ENCODE results near the gene AIP.

AIP gene

GRCh38 chr11:67449116-67449844 is 33.5 kb upstream of the AIP start:
- no peak for TF ChIP-seq CTCF (IDR thresholded peaks at IDR 0.05; ENCODE audit: extremely low read depth, insufficient read depth, missing control alignments)
- in situ Hi-C loops (cut with MboI; ENCODE audit: low pct_unique_long_range_greater_than_20kb, low sequenced_read_pairs, unreplicated experiment) = no loop called here
- no peak for DNase-seq (ENCODE audit: low spot score)

- TF ChIP-seq CTCF (IDR thresholded peaks at IDR 0.05; ENCODE audit: extremely low read depth, insufficient read depth, missing control alignments) = no peak
- no peak for DNase-seq (ENCODE audit: low spot score)
- in situ Hi-C loops (cut with MboI; ENCODE audit: low pct_unique_long_range_greater_than_20kb, low sequenced_read_pairs, unreplicated experiment) = no loop called here
Observed at GRCh38 chr11:67450796-67451657, 31.8 kb upstream of the AIP start.

GRCh38 chr11:67451658-67451976 is 31.2 kb upstream of the AIP start:
- in situ Hi-C loops (cut with MboI; ENCODE audit: low pct_unique_long_range_greater_than_20kb, low sequenced_read_pairs, unreplicated experiment) = no loop called here
- DNase-seq (ENCODE audit: low spot score) = no peak
- TF ChIP-seq CTCF (IDR thresholded peaks at IDR 0.05; ENCODE audit: extremely low read depth, insufficient read depth, missing control alignments) = no peak

GRCh38 chr11:67452141-67452952 is 30.5 kb upstream of the AIP start, which contains the start of gene GPR152:
GPR152 (minus strand) TSS chr11:67452729; CDS start chr11:67452724, 5 bp downstream.
- no peak for DNase-seq (ENCODE audit: low spot score)
- in situ Hi-C loops (cut with MboI; ENCODE audit: low pct_unique_long_range_greater_than_20kb, low sequenced_read_pairs, unreplicated experiment) = no loop called here
- TF ChIP-seq CTCF (IDR thresholded peaks at IDR 0.05; ENCODE audit: extremely low read depth, insufficient read depth, missing control alignments) = no peak

GRCh38 chr11:67453816-67454732 is 28.8 kb upstream of the AIP start:
- TF ChIP-seq CTCF (IDR thresholded peaks at IDR 0.05; ENCODE audit: extremely low read depth, insufficient read depth, missing control alignments) = no peak
- no peak for DNase-seq (ENCODE audit: low spot score)
- in situ Hi-C loops (cut with MboI; ENCODE audit: low pct_unique_long_range_greater_than_20kb, low sequenced_read_pairs, unreplicated experiment) = no loop called here

All from GM13977 (cell line).